ENCODE results near the gene LST1.

DNA sequence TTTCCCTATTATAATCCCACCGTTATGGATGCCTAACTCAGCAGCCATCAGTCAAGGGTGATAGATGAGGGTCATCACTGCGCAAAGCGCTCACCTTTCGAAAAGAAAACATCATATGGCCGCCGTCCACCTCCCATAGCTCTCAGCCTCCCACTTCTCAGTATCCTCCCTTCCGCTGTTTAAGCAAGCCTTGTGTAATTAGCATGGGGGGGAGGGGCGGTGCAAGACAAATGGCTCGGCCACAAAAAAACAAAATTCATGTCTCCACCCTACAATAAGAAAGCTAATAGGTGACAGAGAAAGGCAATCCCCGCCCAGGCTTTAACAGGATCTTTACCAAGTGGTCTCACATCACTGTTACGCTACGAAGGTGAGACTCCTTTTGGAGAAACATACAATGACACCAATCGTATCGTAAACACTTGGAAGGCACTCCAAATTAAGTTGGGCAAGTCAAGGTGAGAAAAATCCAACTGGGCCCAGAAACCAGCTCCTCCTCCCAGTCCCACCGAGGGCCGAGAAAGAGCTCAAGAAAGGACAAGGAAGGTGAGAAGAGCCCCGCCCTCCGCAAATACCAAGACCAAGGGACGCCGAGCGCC lies 44.9 kb upstream of the LST1 start:
- TF ChIP-seq, protein P1, sequence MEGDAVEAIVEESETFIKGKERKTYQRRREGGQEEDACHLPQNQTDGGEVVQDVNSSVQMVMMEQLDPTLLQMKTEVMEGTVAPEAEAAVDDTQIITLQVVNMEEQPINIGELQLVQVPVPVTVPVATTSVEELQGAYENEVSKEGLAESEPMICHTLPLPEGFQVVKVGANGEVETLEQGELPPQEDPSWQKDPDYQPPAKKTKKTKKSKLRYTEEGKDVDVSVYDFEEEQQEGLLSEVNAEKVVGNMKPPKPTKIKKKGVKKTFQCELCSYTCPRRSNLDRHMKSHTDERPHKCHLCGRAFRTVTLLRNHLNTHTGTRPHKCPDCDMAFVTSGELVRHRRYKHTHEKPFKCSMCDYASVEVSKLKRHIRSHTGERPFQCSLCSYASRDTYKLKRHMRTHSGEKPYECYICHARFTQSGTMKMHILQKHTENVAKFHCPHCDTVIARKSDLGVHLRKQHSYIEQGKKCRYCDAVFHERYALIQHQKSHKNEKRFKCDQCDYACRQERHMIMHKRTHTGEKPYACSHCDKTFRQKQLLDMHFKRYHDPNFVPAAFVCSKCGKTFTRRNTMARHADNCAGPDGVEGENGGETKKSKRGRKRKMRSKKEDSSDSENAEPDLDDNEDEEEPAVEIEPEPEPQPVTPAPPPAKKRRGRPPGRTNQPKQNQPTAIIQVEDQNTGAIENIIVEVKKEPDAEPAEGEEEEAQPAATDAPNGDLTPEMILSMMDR (conservative IDR thresholded peaks at IDR 0.05 in 1 of 2, IDR thresholded peaks at IDR 0.05 in 1 of 2; ENCODE audit: low read depth in 1 of 2, low read length in 2 of 2): no peak
- TF ChIP-seq EZH2 (IDR thresholded peaks at IDR 0.05; ENCODE audit: low read length, missing control alignments): no peak
